Epidermal melanocyte (primary cell): ENCODE data around the gene ORC1.
A peak's percentile ranks its signal among the peaks of the same experiment; 100 is the strongest.

Source experiments
- DNase-seq: peaks from one replicate; pipeline ENCODE4 v3.0.0; 2011; ENCODE audit warnings: low spot score; ENCODE audit not compliant: insufficient read length

Gene ORC1

DNA sequence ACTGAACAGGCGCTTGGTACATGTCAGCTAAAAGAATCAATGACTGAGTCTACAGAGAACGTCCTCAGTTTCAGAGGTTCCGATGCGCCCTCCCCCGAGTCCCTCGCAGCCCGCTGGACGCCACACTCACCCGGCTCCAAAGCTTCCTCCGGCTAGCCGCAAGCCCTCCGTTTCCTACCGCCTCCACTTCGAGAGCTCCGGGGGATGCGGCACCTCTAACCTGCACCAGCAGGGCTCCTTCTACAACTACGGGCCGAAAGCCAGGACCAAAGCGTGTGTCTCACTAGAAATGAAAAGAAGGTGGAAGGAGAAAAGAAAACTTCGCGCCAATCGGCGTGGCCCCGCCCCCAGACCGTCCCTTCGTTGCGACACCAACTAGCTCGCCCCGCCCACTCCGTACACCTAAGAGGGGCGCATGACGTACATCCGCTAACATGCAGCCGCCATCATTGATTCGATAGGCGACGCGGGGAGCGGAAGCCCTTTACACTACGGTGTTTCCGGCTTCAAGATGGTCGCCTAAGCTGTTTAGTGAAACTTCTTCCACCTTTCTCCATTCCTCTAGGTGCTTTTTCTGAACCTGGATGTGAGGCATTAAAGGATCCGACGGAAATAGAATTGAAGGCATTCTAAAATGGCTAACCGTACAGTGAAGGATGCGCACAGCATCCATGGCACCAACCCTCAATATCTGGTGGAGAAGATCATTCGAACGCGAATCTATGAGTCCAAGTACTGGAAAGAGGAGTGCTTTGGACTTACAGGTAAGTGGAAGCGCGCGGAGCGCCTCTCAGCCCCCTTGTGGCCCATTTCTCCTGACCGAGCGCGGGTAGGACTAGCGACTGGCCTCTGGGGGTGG is at the start of gene ORC1, which contains the start of gene PRPF38A:
Gene ORC1 (minus strand): TSS at position 308 of the 859 bp plus-strand sequence. CDS start 2,200 bp downstream, outside the sequence.
Gene PRPF38A (plus strand): TSS at position 487 of the 859 bp plus-strand sequence. CDS start 148 bp downstream, at position 635.
- DNase-seq: peak; percentile 96

DNA sequence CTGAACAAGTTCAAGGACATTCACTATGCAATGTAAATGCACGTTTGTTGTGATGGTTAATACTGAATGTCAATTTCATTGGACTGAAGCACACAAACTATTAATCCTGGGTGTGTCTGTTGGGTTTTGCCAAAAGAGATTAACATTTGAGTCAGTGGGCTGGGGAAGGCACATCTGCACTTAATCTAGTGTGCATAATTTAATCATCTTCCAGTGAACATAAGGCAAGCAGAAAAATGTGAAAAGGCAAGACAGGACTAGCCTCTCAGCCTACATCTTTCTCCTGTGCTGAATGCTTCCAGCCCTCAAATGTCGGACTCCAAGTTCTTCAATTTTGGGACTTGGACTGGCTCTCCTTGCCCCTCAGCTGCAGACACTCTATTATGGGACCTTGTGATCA is 40.2 kb upstream of the ORC1 start:
- DNase-seq: no peak

DNA sequence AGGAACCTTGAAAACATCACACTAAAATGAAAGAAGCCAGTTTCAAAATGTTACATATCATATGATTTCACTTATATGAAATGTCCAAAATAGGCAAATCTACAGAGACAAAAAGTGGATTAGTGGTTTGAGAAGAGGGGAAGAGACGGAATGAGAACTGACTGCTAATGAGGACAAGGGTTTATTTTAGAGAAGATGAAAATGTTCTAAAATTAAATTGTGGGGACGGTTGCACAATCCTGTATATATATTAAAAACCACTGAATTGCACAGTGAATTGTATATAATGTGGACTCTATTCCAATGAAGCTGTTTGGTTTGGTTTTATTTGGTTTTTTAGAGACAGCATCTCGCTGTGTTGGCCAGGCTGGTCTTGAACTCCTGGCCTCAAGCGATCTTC is 35.8 kb upstream of the ORC1 start:
- no peak for DNase-seq

DNA sequence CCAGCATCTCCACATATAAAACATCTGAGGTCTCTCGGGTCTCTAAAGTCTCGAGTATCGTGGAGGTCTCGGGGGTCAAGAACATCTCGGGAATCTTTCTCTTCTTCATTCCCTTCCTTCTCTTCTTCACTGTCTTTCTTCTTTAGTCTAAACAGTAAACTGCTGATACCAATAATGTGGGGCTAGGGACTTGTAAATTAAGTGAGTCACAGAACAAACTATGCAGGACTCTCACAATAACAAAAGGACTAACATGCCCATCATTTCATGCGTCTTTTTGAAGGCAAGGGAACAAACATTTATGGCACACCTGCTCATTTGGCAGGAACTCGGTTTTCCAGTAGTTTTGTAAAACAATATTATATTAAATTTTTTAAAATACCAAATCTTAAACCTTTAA is 32.6 kb upstream of the ORC1 start:
- DNase-seq: no peak

DNA sequence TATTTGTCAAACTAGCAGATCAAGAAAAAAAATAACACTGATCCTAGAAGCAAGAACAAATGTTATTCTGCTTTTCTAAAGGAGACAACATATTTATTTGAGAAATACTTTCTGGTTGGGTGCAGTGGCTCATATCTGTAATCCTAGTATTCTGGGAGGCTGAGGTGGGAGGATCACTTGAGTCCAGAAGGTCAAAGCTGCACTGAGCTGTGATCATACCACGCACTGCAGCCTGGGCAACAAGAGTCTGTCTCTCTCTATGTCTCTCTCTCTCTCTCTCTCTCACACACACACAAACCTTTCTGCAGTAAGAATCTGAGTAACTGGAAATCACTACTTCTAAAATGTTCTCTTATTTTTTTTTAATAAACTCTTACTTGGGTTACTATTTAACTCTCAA is 31.4 kb upstream of the ORC1 start:
- no peak for DNase-seq

DNA sequence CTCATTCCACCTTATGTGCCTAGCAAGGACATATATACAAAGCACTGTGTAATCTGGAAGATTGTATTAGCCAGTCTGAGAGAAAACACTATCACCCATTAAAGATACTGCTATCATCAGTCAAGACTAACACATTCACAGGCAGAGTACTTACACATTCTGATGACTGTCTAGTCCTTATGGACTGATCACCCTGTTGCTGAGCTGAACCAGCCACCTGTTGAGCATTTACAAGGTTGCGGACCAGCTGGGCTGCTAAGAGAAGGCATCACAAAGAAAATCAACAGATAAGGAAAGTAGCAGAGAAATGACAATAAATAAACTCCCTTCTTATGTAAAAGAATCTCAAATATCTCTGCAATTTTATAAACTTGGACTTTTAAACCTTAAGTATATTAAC is 31.0 kb upstream of the ORC1 start:
- DNase-seq: no peak

DNA sequence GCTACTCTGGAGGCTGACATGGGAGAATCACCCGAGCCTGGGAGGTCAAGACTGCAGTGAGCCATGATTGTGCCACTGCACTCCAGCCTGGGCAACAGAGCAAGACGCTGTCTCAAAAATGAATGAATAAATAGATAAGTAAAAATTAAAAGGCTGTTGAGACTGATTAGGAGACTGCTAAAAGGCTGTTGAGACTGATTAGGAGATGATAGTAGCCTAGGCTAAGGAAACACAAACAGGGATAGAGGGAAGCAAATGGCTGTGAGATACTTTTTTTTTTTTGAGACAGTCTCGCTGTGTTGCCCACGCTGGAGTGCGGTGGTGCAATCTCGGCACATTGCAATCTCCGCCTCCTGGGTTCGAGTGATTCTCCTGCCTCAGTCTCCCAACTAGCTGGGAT is 28.6 kb upstream of the ORC1 start:
- DNase-seq: no peak

DNA sequence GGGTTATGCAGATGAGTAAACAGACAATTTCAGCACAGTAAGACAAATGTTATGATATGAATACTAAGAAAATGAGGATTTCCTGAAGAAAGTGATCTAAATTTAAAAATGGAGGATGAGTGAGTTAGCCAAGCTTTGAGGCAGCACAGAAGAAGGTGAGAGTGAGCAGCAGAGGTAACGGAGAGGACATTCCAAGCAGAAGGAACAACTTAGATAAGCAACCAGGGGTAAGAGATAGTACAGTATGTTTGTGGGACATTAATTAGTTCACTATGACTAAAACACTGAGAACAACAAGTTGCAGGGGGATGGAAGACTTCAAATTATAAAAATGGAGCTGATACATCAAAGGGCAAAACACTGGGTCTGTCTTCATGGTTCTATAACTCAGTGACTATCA is 22.9 kb upstream of the ORC1 start:
- no peak for DNase-seq

DNA sequence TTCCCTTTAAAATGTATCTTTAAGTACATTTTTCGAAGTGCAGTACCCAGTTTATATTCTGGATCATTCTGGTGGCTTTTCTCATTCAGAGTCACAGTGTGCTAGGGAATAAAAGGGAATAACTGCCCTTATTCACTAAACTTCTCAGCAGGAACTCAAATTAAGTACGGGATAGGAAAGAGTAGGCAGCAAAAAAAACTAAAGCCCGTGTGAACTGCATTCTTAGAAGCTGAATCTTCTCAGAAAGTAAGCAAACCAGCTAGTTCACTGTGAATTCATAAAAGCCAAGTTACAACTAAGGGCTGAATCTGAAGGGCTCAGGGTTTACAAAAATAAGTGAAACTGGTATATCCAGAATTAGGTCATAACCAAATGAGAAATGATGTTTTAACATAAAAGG is 22.1 kb upstream of the ORC1 start:
- DNase-seq: no peak

DNA sequence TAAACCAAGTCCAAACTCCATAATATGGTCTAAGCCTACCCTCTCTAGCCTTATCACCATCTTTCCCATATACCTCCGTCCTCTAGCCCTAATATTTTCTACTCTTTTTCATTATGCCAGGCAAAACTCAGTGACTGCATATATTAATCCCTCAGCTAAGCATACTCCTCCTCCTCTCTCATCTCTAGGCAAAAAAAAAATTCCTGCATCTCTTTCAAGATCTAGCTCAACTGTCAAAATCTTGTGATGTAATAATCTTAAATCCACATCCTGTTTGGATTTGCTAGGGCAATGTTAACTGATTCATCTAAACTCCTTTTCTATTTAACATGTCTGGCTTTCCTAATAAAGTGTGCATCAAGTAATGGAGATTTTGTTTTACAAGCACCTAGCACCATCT is 20.6 kb upstream of the ORC1 start:
- no peak for DNase-seq

DNA sequence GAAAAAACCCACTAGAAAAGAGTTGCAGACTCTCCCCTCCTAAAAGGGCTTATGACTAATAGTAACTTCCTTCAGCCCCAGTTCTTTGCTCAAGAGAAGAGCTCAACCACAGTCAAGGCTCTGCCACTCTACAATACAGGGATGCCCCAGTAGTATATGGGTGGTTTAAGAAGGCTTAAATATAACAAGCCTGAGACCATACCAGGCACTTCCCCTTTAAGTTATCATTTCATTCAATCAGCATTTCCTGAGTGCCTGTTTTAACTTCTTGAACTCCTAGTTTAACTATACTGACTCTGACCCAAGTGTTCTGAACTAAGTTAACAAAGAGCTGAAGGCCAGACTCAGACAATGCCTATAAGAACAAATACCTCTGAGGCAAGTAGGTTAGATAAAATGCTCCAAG is 20.0 kb upstream of the ORC1 start:
- no peak for DNase-seq

DNA sequence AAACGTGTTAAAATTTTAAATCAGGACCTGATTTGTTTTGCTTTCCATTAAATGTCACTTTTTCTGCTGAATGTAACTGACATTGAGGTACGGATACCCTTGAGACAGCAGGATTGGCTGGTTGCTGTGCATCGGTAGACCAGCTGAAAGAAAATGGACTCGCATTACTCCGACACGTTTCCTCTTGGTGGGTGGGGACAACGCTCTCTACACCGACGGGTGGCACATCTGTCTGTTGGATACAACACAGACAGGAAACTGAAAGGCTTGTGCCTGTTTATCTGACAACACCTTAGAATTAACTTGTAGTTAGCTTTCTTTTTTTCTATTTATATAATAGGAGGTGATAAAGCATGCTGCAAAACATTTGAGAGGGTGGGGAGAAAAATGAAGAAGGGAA is 19.5 kb upstream of the ORC1 start:
- no peak for DNase-seq

DNA sequence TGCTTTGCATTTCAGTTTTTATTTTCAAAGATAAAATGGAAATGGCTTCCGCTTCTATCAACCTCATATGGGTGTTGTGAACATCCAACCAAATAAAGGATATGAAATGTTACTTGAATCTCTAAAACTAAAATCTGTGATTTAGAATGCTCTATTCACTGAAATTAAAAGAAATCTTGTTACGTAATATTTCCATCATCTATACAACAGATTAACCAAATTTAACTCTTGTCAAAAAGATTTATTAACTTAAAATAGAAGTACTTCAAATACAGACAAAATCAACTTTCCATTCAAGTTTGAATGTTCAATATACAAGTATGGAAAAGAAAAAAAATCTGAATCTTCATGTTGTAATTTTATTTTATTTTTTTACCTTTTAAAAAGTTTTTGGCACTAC is 18.8 kb upstream of the ORC1 start:
- no peak for DNase-seq

DNA sequence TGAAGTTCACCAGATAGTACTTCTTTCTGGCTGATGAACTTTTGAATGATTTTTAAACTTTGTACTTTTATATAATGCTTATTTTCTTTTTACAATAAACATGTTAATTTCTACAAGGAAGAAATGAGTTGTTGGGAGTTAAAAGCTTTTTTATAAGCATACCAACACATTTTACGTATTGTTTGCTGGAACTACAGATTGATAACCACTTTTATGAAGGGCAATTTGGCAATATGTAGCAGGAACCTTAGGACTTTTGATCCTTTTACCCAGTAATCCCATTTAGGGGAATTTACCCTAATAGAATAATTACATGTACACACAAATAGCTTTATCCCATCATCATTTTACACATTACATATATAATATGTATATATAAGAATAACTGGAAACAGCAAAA is 16.5 kb upstream of the ORC1 start:
- no peak for DNase-seq

DNA sequence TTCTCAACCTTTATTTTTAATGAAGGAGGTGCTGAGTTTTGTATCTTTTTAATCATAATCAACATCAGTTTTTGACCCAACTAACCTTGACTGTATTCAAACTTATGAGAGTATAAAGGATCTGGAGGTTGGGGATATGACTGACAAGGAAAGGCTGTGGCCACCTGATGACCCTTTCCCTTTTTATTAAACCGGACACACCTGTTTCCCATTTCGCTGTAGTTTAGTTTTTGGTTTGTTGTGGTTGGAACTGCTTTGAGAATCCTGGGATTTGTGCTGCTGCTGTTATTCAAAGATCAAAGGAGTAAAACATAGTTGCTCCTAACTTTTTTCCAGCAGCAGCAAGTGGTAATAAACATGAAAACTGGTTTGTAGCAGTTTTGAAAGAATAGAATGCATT is 12.6 kb upstream of the ORC1 start:
- no peak for DNase-seq

DNA sequence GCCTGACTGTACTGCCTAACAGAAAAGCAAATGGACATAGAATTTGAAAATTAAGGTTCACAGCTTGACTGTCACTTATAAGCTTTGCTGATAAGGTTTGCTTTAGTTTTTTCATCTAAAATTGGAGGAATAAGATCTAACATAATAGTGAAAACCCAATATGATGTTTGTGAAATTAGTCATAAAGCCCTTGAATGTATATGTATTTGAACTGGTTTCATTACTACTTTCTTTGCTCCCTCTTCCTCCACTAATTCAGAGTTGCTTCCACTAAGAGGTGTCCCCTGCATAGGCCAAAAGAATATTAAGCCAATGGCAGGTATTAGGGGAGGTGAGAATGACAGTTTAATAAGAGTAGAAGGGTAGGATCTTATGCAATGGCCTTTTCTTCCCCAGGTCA is 10.7 kb upstream of the ORC1 start:
- no peak for DNase-seq

DNA sequence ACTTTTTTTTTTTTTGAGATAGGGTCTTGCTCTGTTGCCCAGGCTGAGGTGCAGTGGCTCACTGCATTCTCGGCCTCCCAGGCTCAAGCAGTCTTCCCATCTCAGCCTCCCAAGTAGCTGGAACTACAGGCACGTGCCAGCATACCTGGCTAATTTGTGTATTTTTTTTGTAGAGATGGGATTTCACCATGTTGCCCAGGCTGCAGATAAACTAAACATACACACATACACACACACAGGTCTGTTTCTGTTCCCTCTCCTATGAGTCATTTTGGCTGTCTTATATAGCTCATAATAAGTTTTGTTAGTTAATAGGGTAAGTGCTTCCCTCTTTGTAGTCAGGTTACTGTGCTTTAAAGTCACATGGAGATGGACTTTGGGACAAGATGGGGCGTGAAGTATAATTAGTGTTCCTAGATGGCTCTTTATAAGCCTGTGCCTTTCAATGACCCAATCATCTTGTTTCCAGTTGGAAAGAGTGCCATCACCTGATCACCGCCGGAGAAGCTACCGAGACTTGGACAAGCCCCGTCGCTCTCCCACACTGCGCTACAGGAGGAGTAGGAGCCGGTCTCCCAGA is 9.3 kb upstream of the ORC1 start:
- no peak for DNase-seq

DNA sequence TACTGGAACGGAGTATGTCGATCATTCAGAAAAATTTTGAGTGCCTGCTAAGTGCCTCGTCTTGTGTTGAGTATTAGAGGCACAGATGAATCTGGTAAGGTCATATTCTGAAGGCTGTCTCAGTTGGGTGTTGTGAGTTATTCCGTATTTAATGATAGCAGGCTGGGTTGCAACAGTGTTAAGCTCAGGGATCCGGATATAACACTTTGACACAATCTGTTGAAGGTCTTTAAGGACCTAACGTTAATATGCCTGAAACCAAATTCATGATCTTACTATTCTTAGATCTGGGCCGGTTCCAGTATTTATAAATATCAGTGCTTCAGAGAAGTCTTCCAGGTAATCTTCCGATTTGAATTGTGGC is 734 bp upstream of the ORC1 start:
- DNase-seq: no peak

DNA sequence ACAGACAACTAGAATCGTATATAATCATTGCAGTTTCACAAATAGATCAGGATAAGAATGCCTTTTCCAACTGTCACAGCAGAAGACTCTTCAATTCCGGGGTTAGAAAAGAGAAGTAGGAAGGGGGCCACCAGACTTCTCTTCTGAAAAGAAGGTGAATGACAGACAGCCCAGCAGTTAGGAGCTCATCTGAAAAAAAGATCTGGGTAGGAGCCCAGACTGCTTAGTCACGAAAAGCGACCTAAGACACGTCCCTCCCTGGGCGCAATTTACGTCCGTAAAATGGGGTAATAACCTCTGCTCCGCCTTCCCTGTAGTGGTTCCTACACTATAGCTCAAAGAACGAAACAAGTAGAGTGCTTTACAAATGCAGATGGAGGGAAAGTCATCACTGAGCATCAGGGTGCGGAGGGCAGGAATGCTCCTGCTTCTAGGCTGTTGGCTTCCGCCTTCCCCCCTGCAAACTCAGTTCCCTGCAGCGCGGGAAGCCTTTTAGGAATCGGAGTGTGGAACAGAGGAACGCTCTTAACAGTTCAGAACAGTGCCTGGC is 582 bp downstream of the ORC1 start:
- DNase-seq: no peak

DNA sequence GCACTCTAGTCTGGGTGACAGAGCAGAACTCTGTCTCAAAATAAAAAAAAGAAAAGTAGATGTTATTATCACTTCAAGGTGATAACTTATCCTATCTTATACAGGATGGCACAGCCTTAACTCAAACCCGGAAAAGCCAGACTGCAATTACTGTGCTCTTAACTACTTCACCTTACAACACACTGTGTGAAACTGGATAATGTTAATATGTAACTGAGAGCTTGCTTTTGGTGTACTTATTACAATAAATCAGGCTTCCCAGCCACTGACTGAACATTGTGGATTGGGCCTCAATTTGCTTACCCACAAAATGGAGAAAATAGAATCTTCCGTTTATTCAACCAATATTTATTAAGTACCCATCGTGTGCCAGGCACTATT is 1.4 kb downstream of the ORC1 start:
- no peak for DNase-seq

DNA sequence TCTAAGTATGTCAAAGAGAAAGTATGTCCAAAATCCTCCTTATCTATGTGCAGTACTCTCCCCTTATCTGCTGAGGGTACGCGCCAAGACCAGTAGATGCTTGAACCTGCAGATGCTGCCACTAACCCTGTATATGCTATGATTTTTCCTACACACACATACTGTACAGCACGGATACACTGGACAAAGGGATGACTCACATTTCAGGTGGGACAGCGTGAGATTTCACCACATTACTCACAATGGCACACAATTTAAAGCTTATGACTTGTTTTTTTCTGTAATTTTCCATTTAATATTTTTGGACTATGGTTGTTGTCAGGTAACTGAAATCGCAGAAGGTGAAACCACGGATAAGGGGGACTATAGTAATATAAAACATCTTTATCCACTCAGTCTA is 4.1 kb downstream of the ORC1 start:
- no peak for DNase-seq

DNA sequence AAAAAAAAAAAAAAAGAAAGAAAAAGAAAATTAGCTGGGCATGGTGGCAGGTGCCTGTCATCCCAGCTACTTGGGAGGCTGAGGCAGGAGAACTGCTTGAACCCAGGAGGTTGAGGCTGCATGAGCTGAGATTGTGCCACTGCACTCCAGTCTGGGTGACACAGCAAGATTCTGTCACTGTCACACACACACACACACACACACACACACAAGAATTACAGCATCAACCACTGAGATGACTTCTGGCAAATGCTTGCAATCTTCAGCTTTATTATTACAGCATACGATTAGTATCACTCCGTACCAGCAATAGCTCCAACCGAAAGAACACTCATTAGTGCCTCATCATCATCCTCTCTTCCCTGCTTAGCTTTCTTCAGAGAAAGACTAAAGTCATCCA is 4.6 kb downstream of the ORC1 start:
- DNase-seq: no peak

DNA sequence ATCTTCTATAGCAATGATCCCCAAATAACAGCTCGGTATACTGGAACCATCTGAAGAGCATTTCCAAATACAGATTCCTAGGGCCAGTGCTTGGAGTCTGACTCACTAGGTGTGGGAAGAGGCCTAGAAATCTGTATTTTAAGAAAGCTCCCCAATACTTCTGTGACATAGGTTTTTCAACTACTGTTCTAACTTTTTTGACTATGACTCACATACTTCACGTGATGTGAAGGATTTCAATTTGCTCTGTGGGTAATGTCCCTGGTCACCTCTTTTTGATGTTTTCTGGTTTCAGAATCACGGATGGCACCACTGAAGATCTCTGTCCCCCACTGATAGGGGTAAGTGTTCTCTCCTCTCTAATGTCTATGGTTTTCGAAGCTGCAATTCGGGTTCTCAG is 11.0 kb downstream of the ORC1 start:
- no peak for DNase-seq
